A172 (cell line): ENCODE measurements around the gene TTLL7. TPM values are rescaled to one million over a fixed set of nuclear protein-coding genes. Genes with fewer than 3 reads are reported as not detected.
A peak's percentile ranks its signal among the peaks of the same experiment; 100 is the strongest.

Source experiments
- DNase-seq: peaks from one replicate; pipeline ENCODE4 v3.0.0-alpha.2; 2015; ENCODE audit warnings: low spot score
- total RNA-seq: library from RNA; depleted of rRNA; stranded (reverse); fragments of >200 nt; shearing (Covaris generic); gene quantifications from 2 replicates; pipeline ENCODE4 v1.2.3, GENCODE V29; 2014; rRNA removed

The TTLL7 gene, protein sequence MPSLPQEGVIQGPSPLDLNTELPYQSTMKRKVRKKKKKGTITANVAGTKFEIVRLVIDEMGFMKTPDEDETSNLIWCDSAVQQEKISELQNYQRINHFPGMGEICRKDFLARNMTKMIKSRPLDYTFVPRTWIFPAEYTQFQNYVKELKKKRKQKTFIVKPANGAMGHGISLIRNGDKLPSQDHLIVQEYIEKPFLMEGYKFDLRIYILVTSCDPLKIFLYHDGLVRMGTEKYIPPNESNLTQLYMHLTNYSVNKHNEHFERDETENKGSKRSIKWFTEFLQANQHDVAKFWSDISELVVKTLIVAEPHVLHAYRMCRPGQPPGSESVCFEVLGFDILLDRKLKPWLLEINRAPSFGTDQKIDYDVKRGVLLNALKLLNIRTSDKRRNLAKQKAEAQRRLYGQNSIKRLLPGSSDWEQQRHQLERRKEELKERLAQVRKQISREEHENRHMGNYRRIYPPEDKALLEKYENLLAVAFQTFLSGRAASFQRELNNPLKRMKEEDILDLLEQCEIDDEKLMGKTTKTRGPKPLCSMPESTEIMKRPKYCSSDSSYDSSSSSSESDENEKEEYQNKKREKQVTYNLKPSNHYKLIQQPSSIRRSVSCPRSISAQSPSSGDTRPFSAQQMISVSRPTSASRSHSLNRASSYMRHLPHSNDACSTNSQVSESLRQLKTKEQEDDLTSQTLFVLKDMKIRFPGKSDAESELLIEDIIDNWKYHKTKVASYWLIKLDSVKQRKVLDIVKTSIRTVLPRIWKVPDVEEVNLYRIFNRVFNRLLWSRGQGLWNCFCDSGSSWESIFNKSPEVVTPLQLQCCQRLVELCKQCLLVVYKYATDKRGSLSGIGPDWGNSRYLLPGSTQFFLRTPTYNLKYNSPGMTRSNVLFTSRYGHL
- 6.3 and 17.2 TPM in 2 replicates for total RNA-seq

DNA sequence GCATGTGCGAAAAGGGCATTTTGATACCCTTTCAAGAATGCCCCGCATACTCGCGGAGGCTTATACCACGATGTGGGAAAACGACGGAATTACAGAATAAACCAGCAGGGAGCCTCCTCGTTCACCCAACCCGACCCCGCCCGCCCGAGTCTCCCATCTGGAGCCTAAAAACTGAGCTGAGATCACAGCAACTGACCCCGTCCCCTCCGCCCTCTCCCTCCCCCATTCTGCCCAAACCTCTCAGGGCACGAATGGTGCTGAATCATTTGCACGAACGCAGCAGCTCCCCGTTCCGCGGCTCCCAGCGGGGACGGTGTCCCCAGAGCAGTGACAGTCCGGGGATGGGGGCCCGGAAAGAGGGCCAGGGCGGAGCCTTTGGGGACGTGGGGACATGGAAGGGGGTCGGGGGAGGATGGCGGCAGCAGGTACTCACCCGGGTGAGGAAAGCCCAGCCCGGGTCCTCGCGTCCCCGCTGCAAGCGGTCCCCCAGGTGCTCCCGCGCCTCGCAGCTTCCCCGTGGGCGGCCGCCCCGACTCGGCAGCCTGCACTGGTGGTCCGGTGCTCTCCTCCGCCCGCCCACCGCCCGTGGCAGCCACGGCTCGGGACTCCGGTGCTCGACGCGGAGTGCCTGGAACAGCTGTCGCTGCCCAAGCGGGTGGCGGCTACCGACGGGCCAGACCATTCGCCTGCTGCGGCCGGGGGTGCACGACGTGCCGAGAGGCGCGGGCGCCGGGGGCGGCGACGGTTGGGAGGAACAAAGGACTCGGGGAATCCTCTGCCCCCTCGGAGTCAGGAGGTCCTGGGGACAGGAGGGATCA is at the start of gene TTLL7:
Gene TTLL7, minus strand, starts transcription at position 635 of the 818 bp plus-strand sequence. CDS start 46,921 bp downstream, outside the sequence.
- DNase-seq: peak; percentile 4

GRCh38 chr1:84042461-84042860 is 43.5 kb upstream of the TTLL7 start:
- DNase-seq: no peak

DNA sequence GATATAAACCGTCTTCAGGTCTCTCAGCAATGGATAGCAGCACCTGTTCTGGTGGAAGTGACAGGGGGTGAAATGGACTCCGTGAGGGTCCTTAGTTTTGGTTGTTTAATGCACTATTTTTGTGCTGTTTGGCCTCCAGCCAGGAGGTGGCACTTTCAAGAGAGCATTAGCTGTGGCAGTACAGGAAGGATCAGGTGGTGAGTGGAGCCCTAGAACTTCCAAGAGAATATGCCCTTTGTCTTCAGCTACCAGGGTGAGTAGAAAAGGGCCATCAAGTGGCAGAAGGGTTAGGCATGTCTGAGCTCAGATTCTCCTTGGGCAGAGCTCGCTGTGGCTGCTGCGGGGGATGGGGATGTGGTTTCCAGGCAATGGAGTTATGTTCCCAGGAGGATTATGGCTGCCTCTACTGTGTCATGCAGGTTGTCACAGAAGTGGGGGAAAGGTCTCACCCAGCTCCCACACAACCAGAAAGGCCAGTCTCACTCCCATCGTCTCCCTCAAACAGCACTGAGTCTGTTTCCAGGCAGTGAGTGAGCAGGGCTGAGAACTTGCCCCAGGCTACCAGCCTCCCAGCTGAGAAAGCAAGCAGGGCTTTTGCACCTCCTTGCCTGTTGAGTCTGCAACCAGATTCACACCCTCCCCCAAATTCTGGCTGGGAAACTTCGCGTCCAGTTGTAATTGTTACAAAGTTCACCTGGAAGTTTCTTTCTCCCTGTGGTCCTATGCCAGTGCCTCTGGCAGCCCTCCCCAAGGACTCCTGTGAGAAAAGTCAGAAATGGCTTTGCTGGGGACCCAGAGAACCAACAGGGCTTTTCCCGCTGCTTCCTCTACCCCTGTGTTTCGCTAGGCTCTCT is 39.1 kb upstream of the TTLL7 start:
- DNase-seq: no peak

DNA sequence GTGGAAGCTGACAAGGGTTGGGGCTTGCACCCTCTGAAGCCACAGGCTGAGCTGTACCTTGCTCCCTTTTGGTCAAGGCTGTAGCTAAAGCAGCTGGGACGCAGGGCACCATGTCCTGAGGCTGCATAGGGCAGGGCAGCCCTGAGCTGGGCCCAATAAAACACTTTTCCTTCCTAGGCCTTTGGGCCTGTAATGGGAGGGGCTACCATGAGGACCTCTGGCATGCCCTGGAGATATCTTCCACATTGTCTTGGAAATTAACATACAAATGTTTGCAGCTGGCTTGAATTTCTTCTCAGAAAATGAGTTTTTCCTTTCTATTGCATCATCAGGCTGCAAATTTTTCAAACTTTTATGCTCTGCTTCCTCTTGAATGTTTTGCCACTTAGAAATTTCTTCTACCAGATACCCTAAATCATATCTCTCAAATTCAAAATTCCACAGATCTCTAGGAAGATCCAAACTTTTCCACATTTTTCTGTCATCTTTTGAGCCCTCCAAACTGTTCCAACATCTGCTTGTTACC is 32.9 kb upstream of the TTLL7 start:
- DNase-seq: no peak

- no peak for DNase-seq
Observed at GRCh38 chr1:84027368-84027767, 28.4 kb upstream of the TTLL7 start.

GRCh38 chr1:84025966-84026365 is 27.0 kb upstream of the TTLL7 start:
- no peak for DNase-seq

GRCh38 chr1:84021822-84022221 is 22.9 kb upstream of the TTLL7 start:
- no peak for DNase-seq

DNA sequence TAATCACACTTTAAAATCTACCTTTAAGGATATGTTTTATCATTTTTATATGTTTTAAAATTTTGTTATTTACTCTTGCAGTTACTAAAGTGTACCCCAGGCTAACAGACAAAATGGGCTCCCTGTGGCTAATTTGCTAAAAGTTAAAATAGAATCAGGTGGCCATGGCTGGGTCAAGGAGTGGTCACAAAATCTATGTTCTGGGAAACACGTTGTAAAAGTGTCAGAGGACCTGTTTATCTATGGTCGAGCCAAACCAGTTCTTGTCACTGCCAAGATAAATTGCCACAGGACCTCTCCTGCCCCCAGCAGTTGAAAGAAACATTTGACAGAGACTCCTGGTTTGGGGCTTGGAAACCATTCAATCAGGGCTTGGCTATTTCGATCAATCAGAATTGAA is 21.2 kb upstream of the TTLL7 start:
- DNase-seq: no peak

DNA sequence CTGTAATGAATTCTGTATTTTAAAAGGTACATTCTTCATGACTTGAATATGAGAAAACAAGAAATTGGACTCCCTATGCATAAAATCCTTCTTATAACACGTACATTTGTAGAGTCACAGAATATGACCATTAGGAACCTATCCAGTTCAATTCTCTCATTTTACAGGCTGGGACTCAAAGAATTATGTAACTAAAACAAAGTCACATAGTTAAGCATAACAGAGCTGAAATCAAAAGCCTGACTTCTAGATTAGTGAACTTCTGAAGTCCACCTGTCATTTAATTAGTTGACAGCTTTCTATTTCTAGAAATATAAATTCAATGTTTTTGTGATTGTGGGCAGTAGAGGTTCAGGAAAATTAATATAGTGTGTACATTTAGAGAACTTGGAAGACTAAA is 20.3 kb upstream of the TTLL7 start:
- no peak for DNase-seq

DNA sequence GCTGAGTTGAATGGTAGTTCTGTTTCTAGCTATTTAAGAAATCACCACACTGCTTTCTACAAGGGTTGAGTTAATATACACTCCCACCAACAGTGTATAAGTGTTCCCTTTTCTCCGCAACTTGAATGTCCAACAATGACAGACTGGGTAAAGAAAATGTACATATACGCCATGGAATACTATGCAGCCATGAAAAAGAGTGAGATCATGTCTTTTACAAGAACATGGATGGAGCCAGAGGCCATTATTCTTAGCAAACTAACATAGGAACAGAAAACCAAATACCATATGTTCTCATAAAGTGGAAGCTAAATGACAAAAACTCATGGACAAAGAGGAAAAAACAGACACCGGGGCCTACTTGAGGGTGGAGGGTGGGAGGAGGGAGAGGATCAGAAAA is 14.8 kb upstream of the TTLL7 start:
- no peak for DNase-seq

DNA sequence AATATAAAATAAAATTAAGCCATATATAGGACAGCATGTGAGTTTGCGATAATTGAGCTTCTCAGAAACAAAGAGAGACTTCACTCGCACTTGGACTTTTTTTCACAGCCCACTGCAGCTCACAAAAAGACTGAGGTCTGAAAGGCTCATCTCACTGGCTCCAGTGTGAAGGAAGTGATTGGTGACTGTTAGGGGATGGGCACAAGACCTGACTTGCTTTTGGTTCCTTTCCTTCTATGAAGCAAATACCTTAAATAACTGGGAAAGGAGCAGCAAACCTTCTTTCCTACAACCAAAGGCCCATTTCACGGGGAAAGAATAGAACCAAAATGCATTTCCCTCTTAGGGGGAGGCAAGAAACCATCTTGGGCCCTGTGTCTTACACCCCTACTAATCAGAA is 13.1 kb upstream of the TTLL7 start:
- no peak for DNase-seq

DNA sequence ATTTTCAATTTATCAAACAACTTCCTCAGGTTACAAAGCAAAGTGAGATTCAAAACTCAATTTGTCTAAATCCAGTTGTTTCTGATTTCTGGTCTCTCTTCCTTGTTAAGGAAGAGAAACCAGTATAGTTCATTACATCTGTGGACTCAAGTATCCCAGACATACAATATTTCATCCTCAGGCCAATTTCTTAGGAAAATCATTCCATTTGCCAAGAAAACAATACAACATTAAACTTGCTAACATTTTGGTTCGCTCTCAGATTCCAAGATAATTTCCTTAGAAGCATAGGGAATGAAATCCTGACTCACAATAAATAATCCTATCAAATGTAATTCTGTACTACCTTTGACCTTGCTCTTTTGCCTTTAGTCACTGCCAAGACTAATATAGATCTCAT is 11.2 kb upstream of the TTLL7 start:
- no peak for DNase-seq

DNA sequence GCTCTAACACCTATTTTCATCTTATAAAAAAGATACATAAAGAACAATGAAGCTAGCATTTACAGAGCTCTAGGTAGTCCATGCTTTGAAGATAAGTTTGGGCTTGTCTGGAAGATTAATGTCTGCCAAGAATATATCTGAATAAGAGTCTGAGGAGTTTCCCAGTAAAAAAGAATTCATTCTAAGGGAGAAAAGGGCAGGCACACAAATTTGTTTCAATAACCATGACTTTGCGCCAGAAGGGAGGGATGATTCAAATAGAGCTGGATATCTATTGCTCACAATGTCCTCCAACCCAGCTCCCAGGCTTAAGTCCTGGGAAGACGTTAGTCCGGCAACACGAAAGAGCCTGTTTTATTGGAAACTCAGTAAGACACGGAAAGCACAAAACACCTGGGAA is 9.7 kb upstream of the TTLL7 start:
- no peak for DNase-seq

DNA sequence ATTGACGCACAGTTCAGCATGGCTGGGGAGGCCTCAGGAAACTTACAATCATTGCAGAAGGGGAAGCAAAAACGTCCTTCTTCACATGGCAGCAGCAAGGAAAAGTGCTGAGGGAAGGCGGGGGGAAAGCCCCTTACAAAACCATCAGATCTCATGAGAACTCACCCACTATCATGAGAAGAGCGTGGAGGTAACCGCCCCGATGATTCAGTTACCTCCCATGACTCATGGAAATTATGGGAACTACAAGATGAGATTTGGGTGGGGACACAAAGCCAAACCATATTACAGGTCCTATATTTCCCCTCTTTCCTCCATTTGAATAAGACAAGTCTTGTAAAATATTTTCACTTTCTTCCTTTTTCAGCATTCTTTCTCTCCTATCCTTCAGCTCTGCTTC is 7.7 kb upstream of the TTLL7 start:
- no peak for DNase-seq

DNA sequence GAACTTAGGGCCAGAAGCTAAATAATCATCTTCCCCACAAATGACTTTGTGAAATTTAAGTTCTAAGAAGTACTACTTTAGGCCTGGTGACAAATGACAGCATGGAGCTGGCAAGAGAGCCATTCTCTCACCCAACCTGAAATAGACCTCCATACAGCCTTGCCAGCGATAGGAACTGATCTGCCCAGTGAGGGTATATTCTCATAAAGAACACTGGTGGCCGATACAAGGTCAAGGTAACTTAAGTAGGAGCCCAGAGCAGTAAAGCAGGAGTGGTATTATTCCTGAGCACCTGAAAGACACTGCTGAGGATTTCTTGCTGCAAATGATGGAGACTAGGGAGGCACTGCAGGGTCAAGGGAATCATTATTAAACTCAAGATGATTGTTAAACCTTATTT is 2.6 kb upstream of the TTLL7 start:
- no peak for DNase-seq

DNA sequence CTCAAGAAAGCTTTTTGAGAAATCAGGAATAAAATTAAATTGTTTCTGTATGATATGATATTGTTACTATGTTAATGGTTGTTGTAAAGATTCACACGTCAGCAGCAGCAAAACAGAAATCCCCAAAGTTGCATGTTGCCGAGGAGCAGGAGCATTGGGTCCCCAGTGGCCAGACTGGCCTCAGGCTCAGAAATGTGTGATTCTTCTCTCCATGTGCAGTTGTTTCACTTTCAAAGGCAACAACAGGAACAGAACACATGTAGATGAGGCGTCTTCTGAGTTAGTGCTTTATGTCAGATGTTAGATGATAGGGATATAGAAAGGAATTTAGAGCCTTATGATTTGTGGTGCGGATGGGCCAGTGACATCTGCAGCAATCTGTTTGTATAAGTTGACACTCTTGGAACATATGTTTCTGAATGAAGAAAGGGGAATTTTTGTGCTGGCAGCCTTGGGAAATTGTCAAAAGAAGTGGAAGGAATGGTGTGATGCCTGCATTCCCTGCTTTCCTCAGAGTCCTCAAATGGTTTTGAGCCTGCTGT is 2.1 kb upstream of the TTLL7 start:
- no peak for DNase-seq

- no peak for DNase-seq
Observed at GRCh38 chr1:84000196-84000885, 1.4 kb upstream of the TTLL7 start.

DNA sequence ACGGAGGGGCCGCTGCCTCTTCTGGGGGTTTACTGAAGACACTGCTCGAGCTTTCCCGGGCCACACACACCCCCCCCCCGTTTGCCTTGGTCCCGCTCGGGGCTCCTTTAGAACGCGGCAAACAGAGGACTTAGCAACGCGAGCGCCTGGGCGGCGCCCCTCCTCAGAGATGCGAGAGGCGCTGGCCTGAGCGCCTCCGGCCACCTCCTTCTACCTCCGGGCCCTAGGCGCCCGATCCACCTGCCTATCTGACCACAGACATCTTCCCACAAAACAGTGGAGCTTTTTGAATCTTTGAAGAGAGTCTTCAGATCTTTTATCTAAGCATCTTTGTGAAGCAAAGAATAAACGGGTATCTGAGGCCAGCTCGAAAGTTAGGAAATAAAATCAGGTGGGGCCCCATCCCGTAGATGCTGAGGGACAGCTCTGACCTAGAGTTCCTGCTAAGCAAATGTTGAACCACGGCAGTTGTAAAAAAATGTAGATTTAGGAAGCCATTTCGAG is 436 bp upstream of the TTLL7 start:
- peak; percentile 52 for DNase-seq

- no peak for DNase-seq
Observed at GRCh38 chr1:83998205-83998497, 781 bp downstream of the TTLL7 start.

DNA sequence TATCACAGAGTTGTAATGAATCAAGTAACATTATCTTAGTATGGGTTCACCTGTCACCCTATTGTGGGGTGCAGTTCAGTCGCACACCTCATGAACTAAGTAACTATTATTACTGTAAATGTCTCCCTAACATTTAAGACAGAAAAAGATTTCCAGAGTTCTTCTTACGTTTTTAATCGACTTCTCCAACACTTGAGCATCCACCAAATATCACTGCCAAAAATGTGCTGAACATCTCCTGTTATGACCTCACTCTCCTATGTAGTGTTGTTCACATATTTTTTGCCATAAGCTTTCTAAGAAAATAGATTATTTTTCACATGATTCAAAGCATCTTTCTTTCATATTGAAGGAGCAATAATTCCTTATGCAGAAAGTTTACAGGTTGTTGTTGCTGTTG is 1.3 kb downstream of the TTLL7 start:
- no peak for DNase-seq
